ENCODE results near the gene VPS16. TPM values are rescaled to one million over a fixed set of nuclear protein-coding genes. Genes with fewer than 3 reads are reported as not detected.

The VPS16 gene
- total RNA-seq, 1 experiment from 2014 or later, result 22.2 TPM

DNA sequence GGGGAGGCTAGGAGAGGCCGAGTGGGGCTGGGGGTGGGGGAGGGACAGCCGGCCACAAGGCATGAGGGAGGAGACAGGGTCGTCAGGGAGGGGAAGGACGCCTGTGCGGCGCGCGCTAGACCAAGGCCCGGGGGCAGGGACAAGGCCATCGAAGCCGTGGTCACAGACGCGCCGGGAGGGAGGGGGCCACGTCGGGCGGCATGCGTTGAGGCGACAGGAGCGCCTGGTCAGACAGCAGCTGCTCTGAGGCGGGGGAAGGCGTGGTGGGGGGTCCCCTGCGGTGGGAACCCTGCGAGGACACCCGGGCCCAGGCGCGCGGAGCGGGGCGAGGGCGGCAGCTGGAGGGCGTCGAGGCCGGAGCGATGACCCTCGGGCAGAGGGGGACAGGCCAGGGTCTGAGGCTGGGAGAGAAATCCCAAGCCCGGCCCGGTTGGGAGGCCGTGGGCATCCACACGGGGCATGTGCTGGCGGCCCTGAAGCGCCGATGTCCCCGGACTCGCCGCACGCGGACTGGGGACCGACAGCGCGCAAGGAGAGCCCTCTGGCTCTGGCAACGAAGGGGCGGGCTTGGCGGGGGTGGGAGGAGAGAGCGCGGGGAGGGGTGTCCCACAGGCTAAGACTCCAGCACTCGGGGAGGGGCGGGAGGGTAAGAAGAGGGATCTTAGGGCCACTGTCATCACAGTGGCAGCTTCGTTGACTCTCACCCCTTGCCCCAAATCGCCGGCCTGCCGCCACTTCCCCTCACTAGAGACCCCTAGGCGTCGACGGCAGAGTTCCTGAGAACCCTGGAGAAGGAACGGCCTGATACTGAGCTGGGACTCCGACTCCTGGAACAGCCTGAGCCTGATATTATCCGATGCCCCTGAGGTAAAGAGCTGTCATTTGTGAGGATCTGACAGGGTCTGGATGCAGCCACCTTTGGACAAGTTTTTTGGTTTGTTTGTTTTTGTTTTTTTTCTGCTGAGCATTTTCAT lies 19.4 kb upstream of the VPS16 start:
- CTCF ChIA-PET, result no interaction called here
- Mint-ChIP-seq H3K36me3 (ENCODE audit: insufficient read depth, unreplicated experiment) (no peaks in the 10 kb centered on the region), H3K9me3 (ENCODE audit: low read depth, unreplicated experiment) (no peaks in the 10 kb centered on the region), H3K4me3 (ENCODE audit: low read depth, unreplicated experiment) (no peak overlapping the region), H3K4me1 (ENCODE audit: low read depth, unreplicated experiment) (no peaks in the 10 kb centered on the region), H3K27me3 (ENCODE audit: unreplicated experiment) (peaks cover 47% of the 10 kb centered on the region), H3K27ac (ENCODE audit: unreplicated experiment) (no peak overlapping the region)
- intact Hi-C loops (cut with micrococcal nuclease; ENCODE audit: unreplicated experiment), result no loop called here
- no peak for DNase-seq
- no TSS peak for BruUV-seq (replicated peaks)
- TF ChIP-seq, protein P1, sequence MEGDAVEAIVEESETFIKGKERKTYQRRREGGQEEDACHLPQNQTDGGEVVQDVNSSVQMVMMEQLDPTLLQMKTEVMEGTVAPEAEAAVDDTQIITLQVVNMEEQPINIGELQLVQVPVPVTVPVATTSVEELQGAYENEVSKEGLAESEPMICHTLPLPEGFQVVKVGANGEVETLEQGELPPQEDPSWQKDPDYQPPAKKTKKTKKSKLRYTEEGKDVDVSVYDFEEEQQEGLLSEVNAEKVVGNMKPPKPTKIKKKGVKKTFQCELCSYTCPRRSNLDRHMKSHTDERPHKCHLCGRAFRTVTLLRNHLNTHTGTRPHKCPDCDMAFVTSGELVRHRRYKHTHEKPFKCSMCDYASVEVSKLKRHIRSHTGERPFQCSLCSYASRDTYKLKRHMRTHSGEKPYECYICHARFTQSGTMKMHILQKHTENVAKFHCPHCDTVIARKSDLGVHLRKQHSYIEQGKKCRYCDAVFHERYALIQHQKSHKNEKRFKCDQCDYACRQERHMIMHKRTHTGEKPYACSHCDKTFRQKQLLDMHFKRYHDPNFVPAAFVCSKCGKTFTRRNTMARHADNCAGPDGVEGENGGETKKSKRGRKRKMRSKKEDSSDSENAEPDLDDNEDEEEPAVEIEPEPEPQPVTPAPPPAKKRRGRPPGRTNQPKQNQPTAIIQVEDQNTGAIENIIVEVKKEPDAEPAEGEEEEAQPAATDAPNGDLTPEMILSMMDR (IDR thresholded peaks at IDR 0.05; ENCODE audit: unreplicated experiment), result no peak

DNA sequence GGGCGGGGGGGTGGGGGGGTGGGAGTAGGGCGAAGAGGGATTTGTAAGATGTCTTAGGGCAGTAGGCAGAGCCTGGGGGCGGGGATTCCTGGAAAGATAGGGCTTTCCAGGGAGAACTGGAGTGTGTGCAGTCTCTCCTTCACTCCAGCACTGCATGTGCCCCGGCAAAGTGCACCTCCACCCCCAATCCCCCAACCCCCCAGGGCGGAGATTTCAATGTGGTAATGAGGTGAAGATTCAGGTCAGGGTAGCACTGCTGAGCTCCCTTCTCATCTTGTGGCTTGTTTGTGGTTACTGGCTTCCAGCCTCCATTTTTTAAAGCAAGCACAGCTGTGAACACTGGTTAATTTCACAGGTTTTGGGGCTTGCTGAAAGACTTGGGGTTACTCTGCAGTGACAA lies 18.5 kb upstream of the VPS16 start:
- Mint-ChIP-seq H3K9me3 (ENCODE audit: low read depth, unreplicated experiment) (no peaks in the 10 kb centered on the region), H3K27ac (ENCODE audit: unreplicated experiment) (no peak overlapping the region), H3K36me3 (ENCODE audit: insufficient read depth, unreplicated experiment) (no peaks in the 10 kb centered on the region), H3K27me3 (ENCODE audit: unreplicated experiment) (peaks cover 47% of the 10 kb centered on the region), H3K4me1 (ENCODE audit: low read depth, unreplicated experiment) (no peaks in the 10 kb centered on the region), H3K4me3 (ENCODE audit: low read depth, unreplicated experiment) (no peak overlapping the region)
- no TSS peak for BruUV-seq (replicated peaks)
- CTCF ChIA-PET, result no interaction called here
- intact Hi-C loops (cut with micrococcal nuclease; ENCODE audit: unreplicated experiment), result no loop called here
- DNase-seq, result no peak
- TF ChIP-seq, protein P1 (IDR thresholded peaks at IDR 0.05; ENCODE audit: unreplicated experiment), result no peak

DNA sequence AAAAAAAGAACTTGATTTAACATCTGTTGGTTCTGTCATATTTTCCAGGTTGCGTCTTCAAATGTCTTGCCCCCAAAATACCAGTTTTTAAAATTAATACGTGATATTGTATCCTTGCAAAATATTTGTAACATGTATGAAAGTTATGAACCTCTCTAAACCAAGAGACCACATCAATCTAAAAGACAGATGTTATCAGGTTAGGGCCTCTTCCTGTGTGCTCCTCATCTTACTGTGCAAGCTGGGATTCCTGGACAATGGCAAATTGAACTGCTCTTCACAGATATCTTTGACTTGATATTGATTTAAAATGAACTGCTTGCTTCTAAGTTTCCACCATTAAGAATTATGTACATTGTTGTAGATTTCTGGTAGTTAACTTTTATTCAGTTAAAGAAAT lies 14.8 kb upstream of the VPS16 start:
- no TSS peak for BruUV-seq (replicated peaks)
- H3K36me3 Mint-ChIP-seq (ENCODE audit: insufficient read depth, unreplicated experiment), result no peaks in the 10 kb centered on the region
- H3K4me1 Mint-ChIP-seq (ENCODE audit: low read depth, unreplicated experiment), result no peaks in the 10 kb centered on the region
- intact Hi-C loops (cut with micrococcal nuclease; ENCODE audit: unreplicated experiment), result no loop called here
- no peak overlapping the region for H3K4me3 Mint-ChIP-seq (ENCODE audit: low read depth, unreplicated experiment)
- H3K9me3 Mint-ChIP-seq (ENCODE audit: low read depth, unreplicated experiment), result no peaks in the 10 kb centered on the region
- CTCF ChIA-PET, result no interaction called here
- peaks cover 50% of the 10 kb centered on the region for H3K27me3 Mint-ChIP-seq (ENCODE audit: unreplicated experiment)
- TF ChIP-seq, protein P1 (IDR thresholded peaks at IDR 0.05; ENCODE audit: unreplicated experiment), result no peak
- DNase-seq, result no peak
- no peak overlapping the region for H3K27ac Mint-ChIP-seq (ENCODE audit: unreplicated experiment)

DNA sequence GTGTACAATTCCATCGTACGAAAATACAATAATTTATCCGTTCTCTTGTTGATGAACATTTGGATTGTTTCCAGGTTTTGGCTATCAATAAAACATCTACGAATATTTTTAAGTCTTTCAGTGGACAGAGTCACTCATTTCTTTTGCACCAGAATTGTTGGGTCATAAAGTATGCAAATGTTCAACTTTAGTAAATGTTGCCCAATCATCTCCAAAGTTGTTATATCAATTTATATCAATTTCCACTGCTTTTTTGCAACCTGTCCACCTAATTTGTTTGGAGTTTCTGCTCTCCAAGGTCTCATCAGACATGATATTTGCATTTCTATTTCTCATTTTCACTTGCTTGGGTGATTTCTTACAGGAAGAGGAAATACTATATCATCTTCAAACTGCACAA lies 13.9 kb upstream of the VPS16 start:
- no peak for DNase-seq
- Mint-ChIP-seq H3K9me3 (ENCODE audit: low read depth, unreplicated experiment) (no peaks in the 10 kb centered on the region), H3K4me3 (ENCODE audit: low read depth, unreplicated experiment) (no peak overlapping the region), H3K36me3 (ENCODE audit: insufficient read depth, unreplicated experiment) (no peaks in the 10 kb centered on the region), H3K27ac (ENCODE audit: unreplicated experiment) (no peak overlapping the region), H3K4me1 (ENCODE audit: low read depth, unreplicated experiment) (no peaks in the 10 kb centered on the region), H3K27me3 (ENCODE audit: unreplicated experiment) (peaks cover 43% of the 10 kb centered on the region)
- CTCF ChIA-PET, result no interaction called here
- TF ChIP-seq, protein P1 (IDR thresholded peaks at IDR 0.05; ENCODE audit: unreplicated experiment), result no peak
- BruUV-seq (replicated peaks), result no TSS peak
- intact Hi-C loops (cut with micrococcal nuclease; ENCODE audit: unreplicated experiment), result no loop called here
